GM23338 (cell line): Measurements from ENCODE around the gene ZDBF2. TPM values are rescaled to one million over a fixed set of nuclear protein-coding genes. Genes with fewer than 3 reads are reported as not detected.

Experiments used
- ATAC-seq: fragments of 200-7000 bp; cut with Tn5 transposase; 3 replicates; pipeline ENCODE4 v1.9.1; 2020
- DNase-seq: peaks from one replicate; pipeline ENCODE4 v3.0.0-alpha.2; 2015; ENCODE audit warnings: low spot score
- H2AFZ ChIP-seq: fragments of 200-600 bp; sonication (generic); 2 replicates; pipeline ENCODE4 v1.8.0; 2016; ENCODE audit warnings: antibody characterized with exemption, mild to moderate bottlenecking, moderate library complexity
- H3F3A ChIP-seq: fragments of 200-600 bp; sonication (generic); replicated peaks from 2 replicates; pipeline ENCODE4 v1.8.0; 2017; ENCODE audit warnings: antibody characterized with exemption, mixed run types, low read depth
- H3K27ac ChIP-seq: fragments of 200-600 bp; sonication (generic); 2 replicates; pipeline ENCODE4 v1.6.1; 2016; ENCODE audit warnings: low read depth
- H3K27me3 ChIP-seq: fragments of 200-600 bp; sonication (generic); 2 replicates; pipeline ENCODE4 v1.8.0; 2016; ENCODE audit warnings: mild to moderate bottlenecking, mixed run types, moderate library complexity; ENCODE audit not compliant: insufficient read depth
- H3K36me3 ChIP-seq: fragments of 200-600 bp; sonication (generic); 2 replicates; pipeline ENCODE4 v1.8.0; 2016; ENCODE audit warnings: mild to moderate bottlenecking; ENCODE audit not compliant: insufficient read depth
- H3K4me1 ChIP-seq: fragments of 200-600 bp; sonication (generic); 2 replicates; pipeline ENCODE4 v1.8.0; 2016; ENCODE audit warnings: mild to moderate bottlenecking, moderate library complexity; ENCODE audit not compliant: insufficient read depth
- H3K4me2 ChIP-seq: fragments of 200-600 bp; sonication (generic); 2 replicates; pipeline ENCODE4 v1.7.1; 2017; ENCODE audit warnings: mixed run types
- H3K4me3 ChIP-seq: fragments of 200-600 bp; sonication (generic); 2 replicates; pipeline ENCODE4 v1.6.1; 2016; ENCODE audit warnings: mixed run types
- H3K79me2 ChIP-seq: fragments of 200-600 bp; sonication (generic); replicated peaks from 2 replicates; pipeline ENCODE4 v1.8.0; 2017; ENCODE audit warnings: mild to moderate bottlenecking; ENCODE audit not compliant: insufficient read depth
- H3K9me2 ChIP-seq: fragments of 200-600 bp; sonication (generic); 2 replicates; pipeline ENCODE4 v1.8.0; 2017; ENCODE audit not compliant: insufficient read depth
- H4K20me1 ChIP-seq: fragments of 200-600 bp; sonication (generic); replicated peaks from 2 replicates; pipeline ENCODE4 v1.8.0; 2017; ENCODE audit warnings: mild to moderate bottlenecking; ENCODE audit not compliant: insufficient read depth
- H3K27ac Mint-ChIP-seq: 2 replicates; pipeline ENCODE4 v1.8.0; 2020; ENCODE audit warnings: inconsistent platforms, mild to moderate bottlenecking, moderate library complexity, mixed read lengths
- H3K27me3 Mint-ChIP-seq: 3 replicates; pipeline ENCODE4 v1.8.0; 2022; ENCODE audit warnings: low read depth, mild to moderate bottlenecking, moderate library complexity, mixed read lengths, inconsistent platforms; ENCODE audit not compliant: insufficient read depth, poor library complexity
- H3K36me3 Mint-ChIP-seq: 3 replicates; pipeline ENCODE4 v1.8.0; 2021; ENCODE audit warnings: low read depth, mild to moderate bottlenecking, inconsistent platforms, moderate library complexity, mixed read lengths
- H3K4me1 Mint-ChIP-seq: 3 replicates; pipeline ENCODE4 v1.8.0; 2020; ENCODE audit warnings: mild to moderate bottlenecking, inconsistent platforms, mixed read lengths
- H3K4me3 Mint-ChIP-seq: 3 replicates; pipeline ENCODE4 v1.8.0; 2021; ENCODE audit warnings: moderate library complexity, mild to moderate bottlenecking, inconsistent platforms, mixed read lengths
- H3K9me3 Mint-ChIP-seq: 3 replicates; pipeline ENCODE4 v1.8.0; 2020; ENCODE audit warnings: moderate library complexity, mild to moderate bottlenecking, inconsistent platforms, mixed read lengths
- CREB1 ChIP-seq: fragments of 250-450 bp; sonication (Bioruptor Pico); IDR thresholded peaks from 2 replicates; pipeline ENCODE4 v1.5.0; 2020; ENCODE audit warnings: low read depth, mild to moderate bottlenecking, moderate library complexity
- CTCF ChIP-seq, 2 experiments: fragments of 200-600 bp in 1 of 2; sonication (generic) in 1 of 2; conservative IDR thresholded peaks; 2 replicates each; pipeline versions ENCODE4 v1.5.1 to v1.6.1; 2016 to 2017; ENCODE audit warnings: antibody characterized with exemption in 2 of 2, low read depth in 2 of 2, mild to moderate bottlenecking in 2 of 2, moderate library complexity in 1 of 2
- ETS1 ChIP-seq: IDR thresholded peaks from 2 replicates; pipeline ENCODE4 v1.6.1; 2016; ENCODE audit warnings: antibody characterized with exemption
- EZH2 ChIP-seq: fragments of 200-600 bp; sonication (generic); IDR thresholded peaks from one replicate; pipeline ENCODE4 v1.8.0; 2017; ENCODE audit warnings: antibody characterized with exemption, mild to moderate bottlenecking, low read depth; ENCODE audit not compliant: unreplicated experiment
- EZH2phosphoT487 ChIP-seq: fragments of 200-600 bp; sonication (generic); IDR thresholded peaks from one replicate; pipeline ENCODE4 v1.8.1; 2018; ENCODE audit warnings: antibody characterized with exemption; ENCODE audit not compliant: unreplicated experiment
- JUNB ChIP-seq: IDR thresholded peaks from one replicate; pipeline ENCODE4 v1.6.1; 2016; ENCODE audit warnings: antibody characterized with exemption; ENCODE audit not compliant: unreplicated experiment
- NANOG ChIP-seq: IDR thresholded peaks from 2 replicates; pipeline ENCODE4 v1.6.1; 2016; ENCODE audit warnings: antibody characterized with exemption, borderline replicate concordance
- POLR2AphosphoS5 ChIP-seq: IDR thresholded peaks from 2 replicates; pipeline ENCODE4 v1.6.1; 2016; ENCODE audit warnings: antibody characterized with exemption, low read depth
- STAT1 ChIP-seq: IDR thresholded peaks from one replicate; pipeline ENCODE4 v1.6.1; 2016; ENCODE audit warnings: antibody characterized with exemption; ENCODE audit not compliant: unreplicated experiment
- ZNF114 ChIP-seq: fragments of 250-450 bp; sonication (Bioruptor Pico); IDR thresholded peaks from 2 replicates; pipeline ENCODE4 v1.5.0; 2020; ENCODE audit warnings: mild to moderate bottlenecking, moderate library complexity
- ZNF331 ChIP-seq: fragments of 250-450 bp; sonication (Bioruptor Pico); IDR thresholded peaks from 2 replicates; pipeline ENCODE4 v1.5.0; 2020; ENCODE audit warnings: low read depth, mild to moderate bottlenecking, moderate library complexity
- ZNF462 ChIP-seq: fragments of 250-450 bp; sonication (Bioruptor Pico); IDR thresholded peaks from 2 replicates; pipeline ENCODE4 v1.5.0; 2020; ENCODE audit warnings: mild to moderate bottlenecking, moderate library complexity
- polyA plus RNA-seq: library from polyadenylated mRNA; unstranded; fragments of >200 nt; fragmentation: Nextera tagmentation; extraction: Ambion mirVana; gene quantifications from 2 replicates; pipeline ENCODE4 v1.2.1, GENCODE V29; 2016
- total RNA-seq: library from RNA; depleted of rRNA; stranded (reverse); fragments of >200 nt; shearing (Covaris generic); gene quantifications from 2 replicates; pipeline ENCODE4 v1.2.3, GENCODE V29; 2014
- TF ChIP-seq, protein P1 (sequence below): IDR thresholded peaks from one replicate; pipeline ENCODE4 v1.6.1; 2018; ENCODE audit warnings: antibody characterized with exemption; ENCODE audit not compliant: unreplicated experiment

The ZDBF2 gene
- total and polyA plus RNA-seq, 2 experiments from 2014 or later = 7.6 to 41.1 TPM

- Mint-ChIP-seq H3K4me3 (no peak overlapping the region), H3K27ac (no peak overlapping the region), H3K36me3 (no peaks in the 10 kb centered on the region), H3K4me1 (no peaks in the 10 kb centered on the region), H3K9me3 (no peaks in the 10 kb centered on the region), H3K27me3 (no peaks in the 10 kb centered on the region)
- Histone ChIP-seq H4K20me1 (no peaks in the 10 kb centered on the region), H3K4me2 (no peak overlapping the region), H2AFZ (no peak overlapping the region), H3K27me3 (no peaks in the 10 kb centered on the region), H3K4me3 (no peak overlapping the region), H3F3A (no peaks in the 10 kb centered on the region), H3K79me2 (no peaks in the 10 kb centered on the region), H3K9me2 (no peaks in the 10 kb centered on the region), H3K36me3 (no peaks in the 10 kb centered on the region), H3K27ac (no peak overlapping the region), H3K4me1 (no peaks in the 10 kb centered on the region)
- ATAC-seq = no peak
- TF ChIP-seq POLR2AphosphoS5 (no peak), EZH2 (no peak), ZNF462 (no peak), CTCF (conservative IDR thresholded peaks at IDR 0.05; ENCODE audit: low read depth in 2 of 2) (no peak), EZH2phosphoT487 (no peak), NANOG (no peak), STAT1 (no peak), JUNB (no peak), ZNF114 (CRISPR knock-in tag) (no peak), ETS1 (no peak), CREB1 (no peak), ZNF331 (CRISPR knock-in tag) (no peak)
- TF ChIP-seq, protein P1, sequence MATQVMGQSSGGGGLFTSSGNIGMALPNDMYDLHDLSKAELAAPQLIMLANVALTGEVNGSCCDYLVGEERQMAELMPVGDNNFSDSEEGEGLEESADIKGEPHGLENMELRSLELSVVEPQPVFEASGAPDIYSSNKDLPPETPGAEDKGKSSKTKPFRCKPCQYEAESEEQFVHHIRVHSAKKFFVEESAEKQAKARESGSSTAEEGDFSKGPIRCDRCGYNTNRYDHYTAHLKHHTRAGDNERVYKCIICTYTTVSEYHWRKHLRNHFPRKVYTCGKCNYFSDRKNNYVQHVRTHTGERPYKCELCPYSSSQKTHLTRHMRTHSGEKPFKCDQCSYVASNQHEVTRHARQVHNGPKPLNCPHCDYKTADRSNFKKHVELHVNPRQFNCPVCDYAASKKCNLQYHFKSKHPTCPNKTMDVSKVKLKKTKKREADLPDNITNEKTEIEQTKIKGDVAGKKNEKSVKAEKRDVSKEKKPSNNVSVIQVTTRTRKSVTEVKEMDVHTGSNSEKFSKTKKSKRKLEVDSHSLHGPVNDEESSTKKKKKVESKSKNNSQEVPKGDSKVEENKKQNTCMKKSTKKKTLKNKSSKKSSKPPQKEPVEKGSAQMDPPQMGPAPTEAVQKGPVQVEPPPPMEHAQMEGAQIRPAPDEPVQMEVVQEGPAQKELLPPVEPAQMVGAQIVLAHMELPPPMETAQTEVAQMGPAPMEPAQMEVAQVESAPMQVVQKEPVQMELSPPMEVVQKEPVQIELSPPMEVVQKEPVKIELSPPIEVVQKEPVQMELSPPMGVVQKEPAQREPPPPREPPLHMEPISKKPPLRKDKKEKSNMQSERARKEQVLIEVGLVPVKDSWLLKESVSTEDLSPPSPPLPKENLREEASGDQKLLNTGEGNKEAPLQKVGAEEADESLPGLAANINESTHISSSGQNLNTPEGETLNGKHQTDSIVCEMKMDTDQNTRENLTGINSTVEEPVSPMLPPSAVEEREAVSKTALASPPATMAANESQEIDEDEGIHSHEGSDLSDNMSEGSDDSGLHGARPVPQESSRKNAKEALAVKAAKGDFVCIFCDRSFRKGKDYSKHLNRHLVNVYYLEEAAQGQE = no peak
- DNase-seq = no peak
Observed at GRCh38 chr2:206337956-206338355, 63.5 kb downstream of the ZDBF2 start.
